IMR-90 (cell line): ENCODE results near the gene PAK6. TPM values are rescaled to one million over a fixed set of nuclear protein-coding genes. Genes with fewer than 3 reads are reported as not detected.

ENCODE experiments used
- polyA plus RNA-seq, 3 experiments: library from polyadenylated mRNA; depleted of rRNA; stranded (reverse); fragments of >200 nt; gene quantifications; 2 replicates each; pipeline ENCODE4 v1.2.3, GENCODE V29; 2012; ENCODE audit warnings: low replicate concordance in 1 of 3
- total RNA-seq: library from RNA; depleted of rRNA; stranded (reverse); fragments of >200 nt; gene quantifications from 2 replicates; pipeline ENCODE4 v1.2.3, GENCODE V29; 2012; rRNA removed

Gene PAK6
- total and polyA plus RNA-seq, 2 of the 4 experiments (the other 2 are of a cell fraction) = 0.21 TPM; not detected in 1

Other genes starting within 250 kb of the PAK6 start
- 106 and 205 TPM in 2 replicates for gene SRP14, start 199.9 kb upstream of the PAK6 start, total RNA-seq
- gene SRP14, start 199.9 kb upstream of the PAK6 start, polyA plus RNA-seq (2012; rRNA removed) = 295 and 296 TPM in 2 replicates
- gene BMF, start 130.2 kb upstream of the PAK6 start, total RNA-seq = 1.7 and 2.9 TPM in 2 replicates
- gene BMF, start 130.2 kb upstream of the PAK6 start, polyA plus RNA-seq (2012; rRNA removed) = 2.4 and 2.8 TPM in 2 replicates
- gene BUB1B, start 78.0 kb upstream of the PAK6 start, total RNA-seq = 24.7 and 31.9 TPM in 2 replicates
- gene BUB1B, start 78.0 kb upstream of the PAK6 start, polyA plus RNA-seq (2012; rRNA removed) = 13.6 and 15.6 TPM in 2 replicates
- gene ANKRD63, start 44.0 kb downstream of the PAK6 start, total RNA-seq = under 0.01 TPM in 1 of 2 replicates, not detected in the other
- not detected in 2 replicates for gene ANKRD63, start 44.0 kb downstream of the PAK6 start, polyA plus RNA-seq (2012; rRNA removed)
- 0.18 and 0.28 TPM in 2 replicates for gene PLCB2, start 68.9 kb downstream of the PAK6 start, total RNA-seq
- 0.87 and 1.4 TPM in 2 replicates for gene PLCB2, start 68.9 kb downstream of the PAK6 start, polyA plus RNA-seq (2012; rRNA removed)
- 10.4 and 13.1 TPM in 2 replicates for gene INAFM2, start 84.6 kb downstream of the PAK6 start, total RNA-seq
- gene INAFM2, start 84.6 kb downstream of the PAK6 start, polyA plus RNA-seq (2012; rRNA removed) = 11.7 and 14.0 TPM in 2 replicates
- gene CCDC9B, start 101.9 kb downstream of the PAK6 start, total RNA-seq = 19.7 and 30.0 TPM in 2 replicates
- gene CCDC9B, start 101.9 kb downstream of the PAK6 start, polyA plus RNA-seq (2012; rRNA removed) = 26.0 and 30.9 TPM in 2 replicates
- not detected in 2 replicates for gene PHGR1, start 112.0 kb downstream of the PAK6 start, total RNA-seq
- gene PHGR1, start 112.0 kb downstream of the PAK6 start, polyA plus RNA-seq (2012; rRNA removed) = not detected in 2 replicates
- gene DISP2, start 119.2 kb downstream of the PAK6 start, total RNA-seq = under 0.01 and 0.36 TPM in 2 replicates
- 0.34 and 0.42 TPM in 2 replicates for gene DISP2, start 119.2 kb downstream of the PAK6 start, polyA plus RNA-seq (2012; rRNA removed)
- gene KNSTRN, start 143.7 kb downstream of the PAK6 start, total RNA-seq = 73.5 and 73.6 TPM in 2 replicates
- gene KNSTRN, start 143.7 kb downstream of the PAK6 start, polyA plus RNA-seq (2012; rRNA removed) = 31.2 and 33.1 TPM in 2 replicates
- 27.5 and 31.7 TPM in 2 replicates for gene IVD, start 166.7 kb downstream of the PAK6 start, total RNA-seq
- 38.3 and 41.1 TPM in 2 replicates for gene IVD, start 166.7 kb downstream of the PAK6 start, polyA plus RNA-seq (2012; rRNA removed)
- gene BAHD1, start 201.9 kb downstream of the PAK6 start, total RNA-seq = 3.0 and 3.6 TPM in 2 replicates
- gene BAHD1, start 201.9 kb downstream of the PAK6 start, polyA plus RNA-seq (2012; rRNA removed) = 8.1 and 8.7 TPM in 2 replicates
- 3.3 and 3.8 TPM in 2 replicates for gene CHST14, start 231.9 kb downstream of the PAK6 start, total RNA-seq
- 19.5 and 20.6 TPM in 2 replicates for gene CHST14, start 231.9 kb downstream of the PAK6 start, polyA plus RNA-seq (2012; rRNA removed)